K562 (cell line): ENCODE results near the gene NECAB3. TPM values are rescaled to one million over a fixed set of nuclear protein-coding genes. Genes with fewer than 3 reads are reported as not detected.

Experiments used
- ATAC-seq: fragments of 200-7000 bp; cut with Tn5 transposase; 3 replicates; pipeline ENCODE4 v1.9.1; 2020; ENCODE audit warnings: moderate library complexity
- BruUV-seq: library from RNA; stranded (reverse); fragments of 400-500 nt; replicated peaks from 2 replicates; lab custom pipeline; 2021; lab: Mats Ljungman, UMichigan
- CTCF ChIA-PET: fragments of 300-600 bp; formaldehyde crosslinking; extraction: SDS; loops from one replicate; lab custom pipeline; 2021; ENCODE audit warnings: low intra/inter-chr PET ratio; lab: Yijun Ruan, JAX
- POLR2A ChIA-PET: fragments of 300-600, 350-650 bp; sonication (Branson Sonifier 250); formaldehyde crosslinking; extraction: SDS; loops from one replicate; lab custom pipeline; 2021; ENCODE audit warnings: antibody characterized with exemption, inconsistent platforms; lab: Yijun Ruan, JAX
- DNase-seq, 4 experiments: peaks; one replicate each; pipeline versions ENCODE4 v3.0.0 to v3.0.0-alpha.2; 2011 to 2018; ENCODE audit warnings: low spot score in 3 of 4, mixed read lengths in 3 of 4; ENCODE audit errors: extremely low read depth in 1 of 4
- FAIRE-seq: peaks from 2 replicates; lab custom pipeline; 2011; peaks lifted over from hg19 to GRCh38; lab: Jason Lieb, UNC
- H2AFZ ChIP-seq: 2 replicates; pipeline ENCODE4 v1.6.0; 2011; ENCODE audit warnings: low read depth, low read length, control low read depth, inconsistent platforms
- H3K27ac ChIP-seq: fragments of 200-600 bp; 3 replicates; pipeline ENCODE4 v1.8.0; 2011; ENCODE audit warnings: low read depth, mild to moderate bottlenecking, control low read depth, inconsistent platforms, low read length, moderate library complexity, mixed read lengths; ENCODE audit errors: extremely low read depth
- H3K27me3 ChIP-seq, 2 experiments: fragments of 300-600 bp in 1 of 2; 2 replicates in 1 of 2; 3 replicates in 1 of 2; pipeline versions ENCODE4 v1.6.0 to v1.8.0; 2011; ENCODE audit warnings: inconsistent platforms in 2 of 2, low read length in 2 of 2, mild to moderate bottlenecking in 1 of 2, mixed read lengths in 1 of 2, moderate library complexity in 1 of 2; ENCODE audit not compliant: control insufficient read depth in 2 of 2, insufficient read depth in 2 of 2
- H3K36me3 ChIP-seq: fragments of 300-600 bp; 3 replicates; pipeline ENCODE4 v1.8.0; 2011; ENCODE audit warnings: mild to moderate bottlenecking, low read length, inconsistent platforms; ENCODE audit not compliant: control insufficient read depth, insufficient read depth
- H3K4me1 ChIP-seq, 2 experiments: fragments of 200-600 bp in 1 of 2; replicated peaks in 1 of 2; 2 replicates in 1 of 2; 3 replicates in 1 of 2; pipeline versions ENCODE4 v1.5.1 to v1.8.0; 2011; ENCODE audit warnings: inconsistent platforms in 2 of 2, low read length in 2 of 2, mild to moderate bottlenecking in 1 of 2, mixed read lengths in 1 of 2, moderate library complexity in 1 of 2; ENCODE audit not compliant: control insufficient read depth in 2 of 2, insufficient read depth in 2 of 2
- H3K4me2 ChIP-seq: 2 replicates; pipeline ENCODE4 v1.6.1; 2011; ENCODE audit warnings: low read length, control low read depth, inconsistent platforms, mixed read lengths; ENCODE audit not compliant: insufficient read depth
- H3K4me3 ChIP-seq: fragments of 200-600 bp; sonication (generic), shearing (Covaris generic); 2 replicates; pipeline ENCODE4 v1.5.1; 2016; ENCODE audit warnings: control low read depth, inconsistent platforms
- H3K79me2 ChIP-seq: fragments of 200-600 bp; 3 replicates; pipeline ENCODE4 v1.8.0; 2011; ENCODE audit warnings: low read length, inconsistent platforms; ENCODE audit not compliant: control insufficient read depth, insufficient read depth
- H3K9ac ChIP-seq, 2 experiments: 2 replicates each; pipeline versions ENCODE4 v1.6.0 to v1.6.1; 2011; ENCODE audit warnings: low read depth in 2 of 2, low read length in 2 of 2, control low read depth in 1 of 2, inconsistent platforms in 1 of 2, mild to moderate bottlenecking in 1 of 2, mixed read lengths in 1 of 2; ENCODE audit not compliant: insufficient read depth in 1 of 2
- H3K9me1 ChIP-seq: one replicate; pipeline ENCODE4 v1.6.0; 2011; ENCODE audit warnings: inconsistent platforms, mild to moderate bottlenecking, low read length, moderate library complexity; ENCODE audit not compliant: control insufficient read depth, insufficient read depth
- H3K9me3 ChIP-seq: replicated peaks from 2 replicates; pipeline ENCODE4 v1.5.1; 2011; ENCODE audit warnings: low read depth, low read length, inconsistent platforms; ENCODE audit not compliant: control insufficient read depth, insufficient read depth
- H4K20me1 ChIP-seq: replicated peaks from 2 replicates; pipeline ENCODE4 v1.6.1; 2011; ENCODE audit warnings: low read length, inconsistent platforms, mixed read lengths; ENCODE audit not compliant: control insufficient read depth, insufficient read depth
- ELF4 ChIP-seq: fragments of 450-650 bp; formaldehyde crosslinking; IDR thresholded peaks from 2 replicates; pipeline ENCODE4 v1.4.0; 2022; ENCODE audit warnings: missing genetic modification characterization
- GMEB1 ChIP-seq: fragments of 250-450 bp; sonication (Bioruptor Pico); IDR thresholded peaks from 2 replicates; pipeline ENCODE4 v1.4.0; 2020; ENCODE audit warnings: mild to moderate bottlenecking
- HMG20B ChIP-seq: fragments of 250-450 bp; sonication (Bioruptor Pico); IDR thresholded peaks from 2 replicates; pipeline ENCODE4 v1.5.0; 2021; ENCODE audit warnings: mild to moderate bottlenecking
- MEF2A ChIP-seq: IDR thresholded peaks from 2 replicates; pipeline ENCODE4 v1.6.1; 2011; ENCODE audit warnings: low read depth, mild to moderate bottlenecking, low read length, moderate library complexity; ENCODE audit not compliant: control insufficient read depth
- MYNN ChIP-seq, 2 experiments: sonication (generic); formaldehyde crosslinking in 1 of 2; IDR thresholded peaks; 2 replicates each; pipeline versions ENCODE4 v1.5.0 to v1.6.1; 2016 to 2020; ENCODE audit warnings: antibody characterized with exemption in 1 of 2, missing genetic modification reagents in 1 of 2
- NCOA6 ChIP-seq: fragments of 450-650 bp; IDR thresholded peaks from 2 replicates; pipeline ENCODE4 v1.6.1; 2017; ENCODE audit warnings: mild to moderate bottlenecking
- THRB ChIP-seq: fragments of 450-650 bp; formaldehyde crosslinking; conservative IDR thresholded peaks from 2 replicates; pipeline ENCODE4 v1.4.0; 2022; ENCODE audit warnings: mild to moderate bottlenecking, missing genetic modification characterization
- ZNF217 ChIP-seq: sonication (generic); formaldehyde crosslinking; IDR thresholded peaks from 2 replicates; pipeline ENCODE4 v1.8.0; 2022; ENCODE audit warnings: mild to moderate bottlenecking, missing genetic modification reagents
- ZNF507 ChIP-seq: conservative IDR thresholded peaks from 2 replicates; pipeline ENCODE4 v1.6.1; 2017; ENCODE audit warnings: missing genetic modification characterization, missing compliant biosample characterization
- ZNF518B ChIP-seq: fragments of 250-450 bp; sonication (Bioruptor Pico); IDR thresholded peaks from 2 replicates; pipeline ENCODE4 v1.5.0; 2021; ENCODE audit warnings: mild to moderate bottlenecking, moderate library complexity
- WGBS: fragments of 100-300 bp; shearing (Covaris generic); methylation state at CpG from one replicate; pipeline ENCODE4 v1.1.6; 2016; ENCODE audit warnings: low coverage, mixed read lengths; ENCODE audit not compliant: insufficient coverage; ENCODE audit errors: missing lambda C conversion rate; 5-methylcytosine and 5-hydroxymethylcytosine counted together
- in situ Hi-C: fragments of 300-500 bp; cut with MboI; formaldehyde crosslinking; loops from 4 replicates; pipeline ENCODE4 v1.15.0; 2018; ENCODE audit warnings: inconsistent platforms, mixed read lengths
- intact Hi-C: fragments of 100-400 bp; cut with micrococcal nuclease; formaldehyde crosslinking; loops from 2 replicates; pipeline ENCODE4 v1.14.2; 2022
- polyA plus RNA-seq, 8 experiments: library from polyadenylated mRNA; depleted of rRNA in 4 of 8; stranded (reverse) in 5 of 8; unstranded in 3 of 8; fragments of >200 nt; fragmentation: Nextera tagmentation in 2 of 8; fragmentation: Illumina TruSeq in 1 of 8; extraction: Ambion mirVana in 2 of 8; extraction: Trizol in 1 of 8; gene quantifications; 2 replicates each; pipeline versions ENCODE4 v1.2.1 to v1.2.3, GENCODE V29; 2011 to 2014; ENCODE audit warnings: inconsistent platforms in 1 of 8, missing spikeins in 1 of 8
- total RNA-seq, 7 experiments: library from RNA; depleted of rRNA in 6 of 7; stranded (reverse); fragments of >200 nt in 6 of 7; fragmentation: Illumina TruSeq in 2 of 7; extraction: Trizol in 2 of 7; gene quantifications; 2 replicates each; pipeline versions ENCODE4 v1.2.1 to v1.2.3, GENCODE V29; 2011 to 2021; ENCODE audit warnings: low replicate concordance in 1 of 7
- TF ChIP-seq, protein P1 (sequence below): fragments of 250-450 bp; sonication (Bioruptor Pico); IDR thresholded peaks from 2 replicates; pipeline ENCODE4 v1.8.0; 2021; ENCODE audit warnings: borderline replicate concordance, mild to moderate bottlenecking, moderate library complexity; ENCODE audit not compliant: poor library complexity, severe bottlenecking
- TF ChIP-seq, protein P2 (sequence below): fragments of 250-450 bp; sonication (Bioruptor Pico); IDR thresholded peaks from 2 replicates; pipeline ENCODE4 v1.5.1; 2021; ENCODE audit warnings: mild to moderate bottlenecking

NECAB3 gene
- total and polyA plus RNA-seq, 9 of the 15 experiments (the other 6 are each of a cell fraction or from before 2014, with no cell fraction given) = 0.94 to 63.3 (median 31.5) TPM

DNA sequence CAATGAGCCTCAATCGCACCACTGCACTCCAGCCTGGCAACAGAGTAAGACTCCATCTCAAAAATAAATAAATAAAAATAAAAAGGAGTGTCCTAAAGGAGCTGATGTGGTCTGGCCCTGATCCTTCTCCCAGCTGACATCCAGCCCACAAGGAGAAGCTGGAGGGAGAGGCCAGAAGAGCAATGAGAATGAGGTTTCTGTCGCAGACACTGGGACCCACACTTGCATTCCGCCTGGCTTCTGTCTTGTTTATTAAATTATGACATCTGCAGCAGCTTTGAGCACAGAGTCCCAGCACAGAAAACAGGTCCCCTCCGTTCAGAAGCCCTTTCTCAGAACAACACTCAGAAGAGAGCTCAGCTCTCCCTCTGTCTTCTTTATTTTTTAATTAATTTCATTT, 22.2 kb upstream of the NECAB3 start (continued):
- TF ChIP-seq ZNF518B (CRISPR knock-in tag) (no peak), HMG20B (CRISPR knock-in tag) (no peak), MYNN (IDR thresholded peaks at IDR 0.05) (no peak), MYNN (CRISPR knock-in tag; IDR thresholded peaks at IDR 0.05) (no peak), ELF4 (CRISPR knock-in tag) (no peak), ZNF217 (CRISPR knock-in tag) (no peak)
- TF ChIP-seq, protein P1, sequence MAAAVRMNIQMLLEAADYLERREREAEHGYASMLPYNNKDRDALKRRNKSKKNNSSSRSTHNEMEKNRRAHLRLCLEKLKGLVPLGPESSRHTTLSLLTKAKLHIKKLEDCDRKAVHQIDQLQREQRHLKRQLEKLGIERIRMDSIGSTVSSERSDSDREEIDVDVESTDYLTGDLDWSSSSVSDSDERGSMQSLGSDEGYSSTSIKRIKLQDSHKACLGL (CRISPR knock-in tag) = no peak

- no peaks in the 10 kb centered on the region for H4K20me1 ChIP-seq
- in situ Hi-C loops = no loop called here
- WGBS = 56% methylated on average over 6 of the region's 6 CpGs
- no peaks in the 10 kb centered on the region for H3K36me3 ChIP-seq
- H3K27me3 ChIP-seq = no peaks in the 10 kb centered on the region
- ATAC-seq (no peak), DNase-seq (no peak), FAIRE-seq (no peak)
- no peak overlapping the region for H3K9ac ChIP-seq
- no peaks in the 10 kb centered on the region for H3K79me2 ChIP-seq
- H2AFZ ChIP-seq = no peak overlapping the region
- ChIA-PET CTCF (no interaction called here), POLR2A (interaction anchor here (1.4 kb wide), 1 partner anchor 31 kb away, joined by 3 read pairs; no protein-coding TSS in a partner anchor)
- H3K4me1 ChIP-seq = peaks cover 5 to 11% of the 10 kb centered on the region in 2 experiments
- no peak overlapping the region for H3K27ac ChIP-seq
- no peak overlapping the region for H3K4me3 ChIP-seq
- H3K4me2 ChIP-seq = no peak overlapping the region
- intact Hi-C loops = no loop called here
- no peaks in the 10 kb centered on the region for H3K9me3 ChIP-seq
- H3K9me1 ChIP-seq = no peaks in the 10 kb centered on the region
- BruUV-seq = no TSS peak
- TF ChIP-seq MEF2A = no peak
- TF ChIP-seq ZNF507 (tag) = no peak
- TF ChIP-seq NCOA6 = no peak
- TF ChIP-seq GMEB1 = no peak
- TF ChIP-seq, protein P2, sequence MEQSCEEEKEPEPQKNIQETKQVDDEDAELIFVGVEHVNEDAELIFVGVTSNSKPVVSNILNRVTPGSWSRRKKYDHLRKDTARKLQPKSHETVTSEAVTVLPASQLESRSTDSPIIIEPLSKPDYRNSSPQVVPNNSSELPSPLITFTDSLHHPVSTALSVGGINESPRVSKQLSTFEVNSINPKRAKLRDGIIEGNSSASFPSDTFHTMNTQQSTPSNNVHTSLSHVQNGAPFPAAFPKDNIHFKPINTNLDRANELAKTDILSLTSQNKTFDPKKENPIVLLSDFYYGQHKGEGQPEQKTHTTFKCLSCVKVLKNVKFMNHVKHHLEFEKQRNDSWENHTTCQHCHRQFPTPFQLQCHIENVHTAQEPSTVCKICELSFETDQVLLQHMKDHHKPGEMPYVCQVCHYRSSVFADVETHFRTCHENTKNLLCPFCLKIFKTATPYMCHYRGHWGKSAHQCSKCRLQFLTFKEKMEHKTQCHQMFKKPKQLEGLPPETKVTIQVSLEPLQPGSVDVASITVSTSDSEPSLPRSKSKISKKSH (CRISPR knock-in tag) = no peak
- TF ChIP-seq THRB (CRISPR knock-in tag) = no peak
These were observed 20.4 kb upstream of the NECAB3 start for GRCh38 chr20:33694639-33695012.
